ENCODE measurements around the gene LRRK1.
A peak's percentile ranks its signal among the peaks of the same experiment; 100 is the strongest.
"Not testable (repeated sequence)": the region's sequence is repeated elsewhere in the genome, so short reads cannot be mapped to it uniquely, and the experiment has no call there.

Gene LRRK1

GRCh38 chr15:101091080-101092017 is 172.2 kb downstream of the LRRK1 start:
- Mint-ChIP-seq H3K27ac (no peak overlapping the region), H3K27me3 (peaks cover 3% of the 10 kb centered on the region), H3K4me3 (no peak overlapping the region), H3K9me3 (no peaks in the 10 kb centered on the region), H3K4me1 (peaks cover 2% of the 10 kb centered on the region), H3K36me3 (ENCODE audit: low read depth) (no peaks in the 10 kb centered on the region)
- DNase-seq (no peak), ATAC-seq (no peak)

GRCh38 chr15:101092156-101092866 is 173.2 kb downstream of the LRRK1 start:
- no peaks in the 10 kb centered on the region for H3K9me3 Mint-ChIP-seq
- peaks cover 5% of the 10 kb centered on the region for H3K27me3 Mint-ChIP-seq
- H3K4me1 Mint-ChIP-seq: peaks cover 2% of the 10 kb centered on the region
- H3K27ac Mint-ChIP-seq: no peak overlapping the region
- ATAC-seq (no peak), DNase-seq (no peak)
- H3K36me3 Mint-ChIP-seq (ENCODE audit: low read depth): no peaks in the 10 kb centered on the region
- H3K4me3 Mint-ChIP-seq: no peak overlapping the region

GRCh38 chr15:101092867-101093202 is 173.7 kb downstream of the LRRK1 start:
- no peak overlapping the region for H3K27ac Mint-ChIP-seq
- H3K4me3 Mint-ChIP-seq: no peak overlapping the region
- ATAC-seq: no peak
- no peaks in the 10 kb centered on the region for H3K9me3 Mint-ChIP-seq
- no peak for DNase-seq
- peaks cover 2% of the 10 kb centered on the region for H3K4me1 Mint-ChIP-seq
- no peaks in the 10 kb centered on the region for H3K36me3 Mint-ChIP-seq (ENCODE audit: low read depth)
- H3K27me3 Mint-ChIP-seq: peaks cover 5% of the 10 kb centered on the region

- DNase-seq: no peak
- Mint-ChIP-seq H3K4me3 (no peak overlapping the region), H3K9me3 (no peaks in the 10 kb centered on the region), H3K27ac (no peak overlapping the region), H3K36me3 (ENCODE audit: low read depth) (no peaks in the 10 kb centered on the region), H3K27me3 (peaks cover 5% of the 10 kb centered on the region), H3K4me1 (peaks cover 5% of the 10 kb centered on the region)
- no peak for ATAC-seq
Measured at GRCh38 chr15:101093958-101094357, 174.8 kb downstream of the LRRK1 start.

GRCh38 chr15:101095796-101096406 is 176.7 kb downstream of the LRRK1 start:
- not testable (repeated sequence) for DNase-seq; H3K9me3 Mint-ChIP-seq; H3K4me1 Mint-ChIP-seq; H3K27ac Mint-ChIP-seq; ATAC-seq; H3K4me3 Mint-ChIP-seq; H3K36me3 Mint-ChIP-seq (ENCODE audit: low read depth); H3K27me3 Mint-ChIP-seq

- no peaks in the 10 kb centered on the region for H3K36me3 Mint-ChIP-seq (ENCODE audit: low read depth)
- no peak overlapping the region for H3K4me3 Mint-ChIP-seq
- H3K4me1 Mint-ChIP-seq: peaks cover 7% of the 10 kb centered on the region
- no peak for ATAC-seq
- H3K27me3 Mint-ChIP-seq: peaks cover 5% of the 10 kb centered on the region
- H3K9me3 Mint-ChIP-seq: peaks cover 3% of the 10 kb centered on the region
- no peak overlapping the region for H3K27ac Mint-ChIP-seq
- no peak for DNase-seq
Measured at GRCh38 chr15:101097111-101097510, 178.0 kb downstream of the LRRK1 start.

- Mint-ChIP-seq H3K36me3 (ENCODE audit: low read depth) (no peaks in the 10 kb centered on the region), H3K27me3 (peaks cover 2% of the 10 kb centered on the region), H3K4me3 (no peak overlapping the region), H3K9me3 (peaks cover 3% of the 10 kb centered on the region), H3K4me1 (peaks cover 4% of the 10 kb centered on the region), H3K27ac (no peak overlapping the region)
- ATAC-seq (peak; percentile 28), DNase-seq (no peak)
Measured at GRCh38 chr15:101099183-101099582, 180.0 kb downstream of the LRRK1 start.

- ATAC-seq: no peak
- Mint-ChIP-seq H3K27me3 (peaks cover 2% of the 10 kb centered on the region), H3K27ac (no peak overlapping the region), H3K36me3 (ENCODE audit: low read depth) (no peaks in the 10 kb centered on the region), H3K4me3 (no peak overlapping the region), H3K9me3 (peaks cover 3% of the 10 kb centered on the region), H3K4me1 (peaks cover 4% of the 10 kb centered on the region)
- no peak for DNase-seq
Measured at GRCh38 chr15:101100118-101100517, 181.0 kb downstream of the LRRK1 start.

- Mint-ChIP-seq H3K4me3 (no peak overlapping the region), H3K36me3 (ENCODE audit: low read depth) (no peaks in the 10 kb centered on the region), H3K27me3 (peaks cover 2% of the 10 kb centered on the region), H3K27ac (no peak overlapping the region), H3K4me1 (peaks cover 4% of the 10 kb centered on the region), H3K9me3 (peaks cover 3% of the 10 kb centered on the region)
- ATAC-seq (no peak), DNase-seq (no peak)
Measured at GRCh38 chr15:101100593-101101442, 181.7 kb downstream of the LRRK1 start.

- Mint-ChIP-seq H3K27ac (no peak overlapping the region), H3K36me3 (ENCODE audit: low read depth) (no peaks in the 10 kb centered on the region), H3K27me3 (no peaks in the 10 kb centered on the region), H3K4me1 (peaks cover 4% of the 10 kb centered on the region), H3K9me3 (peaks cover 3% of the 10 kb centered on the region), H3K4me3 (no peak overlapping the region)
- DNase-seq: no peak
- no peak for ATAC-seq
Measured at GRCh38 chr15:101101676-101102075, 182.5 kb downstream of the LRRK1 start.

- H3K27ac Mint-ChIP-seq: no peak overlapping the region
- no peaks in the 10 kb centered on the region for H3K36me3 Mint-ChIP-seq (ENCODE audit: low read depth)
- no peaks in the 10 kb centered on the region for H3K27me3 Mint-ChIP-seq
- peaks cover 3% of the 10 kb centered on the region for H3K9me3 Mint-ChIP-seq
- ATAC-seq (no peak), DNase-seq (no peak)
- H3K4me3 Mint-ChIP-seq: no peak overlapping the region
- peaks cover 4% of the 10 kb centered on the region for H3K4me1 Mint-ChIP-seq
Measured at GRCh38 chr15:101102746-101103145, 183.6 kb downstream of the LRRK1 start.

GRCh38 chr15:101103598-101103997 is 184.4 kb downstream of the LRRK1 start:
- no peak overlapping the region for H3K27ac Mint-ChIP-seq
- H3K36me3 Mint-ChIP-seq (ENCODE audit: low read depth): no peaks in the 10 kb centered on the region
- H3K4me1 Mint-ChIP-seq: peaks cover 4% of the 10 kb centered on the region
- H3K9me3 Mint-ChIP-seq: peaks cover 3% of the 10 kb centered on the region
- no peak overlapping the region for H3K4me3 Mint-ChIP-seq
- DNase-seq: no peak
- ATAC-seq: no peak
- no peaks in the 10 kb centered on the region for H3K27me3 Mint-ChIP-seq

- Mint-ChIP-seq H3K4me1 (peaks cover 2% of the 10 kb centered on the region), H3K36me3 (ENCODE audit: low read depth) (no peaks in the 10 kb centered on the region), H3K27ac (no peak overlapping the region), H3K27me3 (no peaks in the 10 kb centered on the region), H3K4me3 (no peak overlapping the region), H3K9me3 (peaks cover 3% of the 10 kb centered on the region)
- ATAC-seq (no peak), DNase-seq (no peak)
Measured at GRCh38 chr15:101104141-101104540, 185.0 kb downstream of the LRRK1 start.
